ENCODE results near the gene OR52N1.

OR52N1 gene

GRCh38 chr11:5791165-5791564 lies at the start of gene OR52N1:
TSS of gene OR52N1 (minus strand) at chr11:5791265. CDS start at chr11:5788816, 2,449 bp downstream.
- DNase-seq, result no peak

- DNase-seq, result no peak
These were observed 46.6 kb upstream of the OR52N1 start for GRCh38 chr11:5837695-5838094.

GRCh38 chr11:5833446-5833845 lies 42.4 kb upstream of the OR52N1 start:
- no peak for DNase-seq

- DNase-seq, result no peak
These were observed 40.2 kb upstream of the OR52N1 start for GRCh38 chr11:5831196-5831829.

- no peak for DNase-seq
These were observed 27.3 kb upstream of the OR52N1 start for GRCh38 chr11:5818245-5818886.

- no peak for DNase-seq
These were observed 24.5 kb upstream of the OR52N1 start for GRCh38 chr11:5815534-5815933.

- no peak for DNase-seq
These were observed 19.1 kb upstream of the OR52N1 start for GRCh38 chr11:5809905-5810795.

GRCh38 chr11:5809122-5809519 lies 18.1 kb upstream of the OR52N1 start:
- DNase-seq, result no peak

- DNase-seq, result peak; percentile 63 to 66
These were observed 17.5 kb upstream of the OR52N1 start, which contains the start of gene OR52N2 for GRCh38 chr11:5808500-5809121. TSS of gene OR52N2 (plus strand) at chr11:5808924. CDS start at chr11:5820336, 11,412 bp downstream.

GRCh38 chr11:5807580-5807979 lies 16.5 kb upstream of the OR52N1 start:
- DNase-seq, result no peak

GRCh38 chr11:5803982-5804381 lies 12.9 kb upstream of the OR52N1 start:
- no peak for DNase-seq

- no peak for DNase-seq
These were observed 5.5 kb upstream of the OR52N1 start for GRCh38 chr11:5796541-5796940.

- DNase-seq, result no peak
These were observed 7.8 kb downstream of the OR52N1 start, which contains the start of gene OR52N5 for GRCh38 chr11:5783255-5783654. TSS of gene OR52N5 (minus strand) at chr11:5783355. CDS start at chr11:5778634, 4,721 bp downstream.

GRCh38 chr11:5767056-5767455 lies 24.0 kb downstream of the OR52N1 start:
- no peak for DNase-seq

GRCh38 chr11:5753943-5754342 lies 37.1 kb downstream of the OR52N1 start, which contains the start of gene OR52N4:
TSS of gene OR52N4 (plus strand) at chr11:5754243. CDS start at chr11:5754741, 498 bp downstream.
- no peak for DNase-seq

GRCh38 chr11:5749836-5750235 lies 41.2 kb downstream of the OR52N1 start:
- no peak for DNase-seq

- no peak for DNase-seq
These were observed 44.5 kb downstream of the OR52N1 start for GRCh38 chr11:5746614-5747013.

- DNase-seq, result no peak
These were observed 52.6 kb downstream of the OR52N1 start for GRCh38 chr11:5738431-5738830.

GRCh38 chr11:5737670-5738392 lies 53.2 kb downstream of the OR52N1 start:
- DNase-seq, result no peak

- no peak for DNase-seq
These were observed 54.0 kb downstream of the OR52N1 start for GRCh38 chr11:5737091-5737490.

Measured in NCI-H2081 (cell line).